Tibial nerve (tissue), 4 donors: Measurements from ENCODE around the gene JARID2. TPM values are rescaled to one million over a fixed set of nuclear protein-coding genes. Genes with fewer than 3 reads are reported as not detected.

Experiments
- DNase-seq, 2 donors: peaks; one replicate each; pipeline ENCODE4 v3.0.0-alpha.2; 2019; ENCODE audit warnings: low spot score in 2 of 2
- H3K27ac ChIP-seq, 4 donors: fragments of 200-600 bp; sonication (generic) in 3 of 4; one replicate each; pipeline ENCODE4 v1.5.1; 2017 to 2019; ENCODE audit warnings: mild to moderate bottlenecking in 1 of 4
- H3K27me3 ChIP-seq, 2 donors: fragments of 200-600 bp; sonication (generic) in 1 of 2; one replicate each; pipeline versions ENCODE4 v1.5.1 to v1.6.0; 2017 to 2019
- H3K36me3 ChIP-seq, 3 donors: fragments of 200-600 bp; sonication (generic); one replicate each; pipeline ENCODE4 v1.5.1; 2018 to 2019
- H3K4me1 ChIP-seq, 4 donors: fragments of 200-600 bp; sonication (generic) in 3 of 4; one replicate each; pipeline ENCODE4 v1.5.1; 2017 to 2019
- H3K4me3 ChIP-seq, 4 donors: fragments of 200-600 bp; sonication (generic) in 3 of 4; one replicate each; pipeline ENCODE4 v1.5.1; 2017 to 2019; ENCODE audit warnings: mild to moderate bottlenecking in 1 of 4, moderate library complexity in 1 of 4
- H3K9me3 ChIP-seq, 4 donors: fragments of 200-600 bp; sonication (generic) in 3 of 4; one replicate each; pipeline ENCODE4 v1.5.1; 2017 to 2019
- CTCF ChIP-seq, 5 experiments: fragments of 200-600 bp in 3 of 5; fragments of 450-650 bp in 2 of 5; sonication (generic) in 3 of 5; IDR thresholded peaks; one replicate each; pipeline ENCODE4 v1.5.1; 2016 to 2019; ENCODE audit warnings: antibody characterized with exemption in 5 of 5, mild to moderate bottlenecking in 3 of 5, moderate library complexity in 2 of 5
- EP300 ChIP-seq, 2 donors: sonication (generic); formaldehyde crosslinking; IDR thresholded peaks; one replicate each; pipeline ENCODE4 v1.6.1; 2017; ENCODE audit warnings: antibody characterized with exemption in 2 of 2, mild to moderate bottlenecking in 1 of 2
- POLR2A ChIP-seq, 2 donors: fragments of 450-650 bp; IDR thresholded peaks; one replicate each; pipeline ENCODE4 v1.6.1; 2017; ENCODE audit warnings: antibody characterized with exemption in 2 of 2, mild to moderate bottlenecking in 2 of 2, moderate library complexity in 2 of 2
- WGBS, 2 donors: methylation state at CpG; one replicate each; pipeline ENCODE4 v1.1.5; 2018; 5-methylcytosine and 5-hydroxymethylcytosine counted together
- total RNA-seq, 4 donors: library from RNA; depleted of rRNA; stranded (reverse); fragments of >200 nt; gene quantifications; one replicate each; pipeline ENCODE4 v1.1.0, GENCODE V29; 2016

Gene JARID2
- total RNA-seq, 4 donors from 2014 or later = 9.0 to 26.1 (median 9.8) TPM

- no peaks in the 10 kb centered on the region for H3K36me3 ChIP-seq
- WGBS, 2 donors = 76 to 80% methylated on average over 12 of the region's 12 CpGs
- DNase-seq = no peak
- TF ChIP-seq CTCF (IDR thresholded peaks at IDR 0.05) = no peak
- TF ChIP-seq EP300 (IDR thresholded peaks at IDR 0.05) = peak in 1 of 2 donors; percentile 5
- TF ChIP-seq POLR2A (IDR thresholded peaks at IDR 0.05) = no peak
- H3K4me1 ChIP-seq = peaks cover 0 to 62% (median 32%) of the 10 kb centered on the region in 4 donors
- H3K27me3 ChIP-seq = no peaks in the 10 kb centered on the region
- no peak overlapping the region for H3K4me3 ChIP-seq
- H3K27ac ChIP-seq = peak overlapping the region in 1 of 4 donors; percentile 27
- H3K9me3 ChIP-seq = peaks cover 0 to 2% (median 0%) of the 10 kb centered on the region in 4 donors
These were observed 183.6 kb downstream of the JARID2 start for GRCh38 chr6:15429141-15430110.

GRCh38 chr6:15430186-15430585, 184.3 kb downstream of the JARID2 start:
- Histone ChIP-seq H3K36me3 (no peaks in the 10 kb centered on the region), H3K4me3 (no peak overlapping the region), H3K27ac (peak overlapping the region in 2 of 4 donors; percentile 42 to 46), H3K27me3 (no peaks in the 10 kb centered on the region), H3K9me3 (peaks cover 0 to 10% (median 3%) of the 10 kb centered on the region in 4 donors), H3K4me1 (peaks cover 0 to 62% (median 32%) of the 10 kb centered on the region in 4 donors)
- no peak for TF ChIP-seq POLR2A (IDR thresholded peaks at IDR 0.05)
- no peak for TF ChIP-seq EP300 (IDR thresholded peaks at IDR 0.05)
- no peak for TF ChIP-seq CTCF (IDR thresholded peaks at IDR 0.05)
- DNase-seq = no peak
- 53 to 58% methylated on average over 2 of the region's 2 CpGs for WGBS, 2 donors

GRCh38 chr6:15430931-15431405, 185.1 kb downstream of the JARID2 start:
- 50 to 62% methylated on average over 6 of the region's 6 CpGs for WGBS, 2 donors

GRCh38 chr6:15431762-15432483, 186.1 kb downstream of the JARID2 start:
- no peak for TF ChIP-seq CTCF (IDR thresholded peaks at IDR 0.05)
- TF ChIP-seq POLR2A (IDR thresholded peaks at IDR 0.05) = no peak
- TF ChIP-seq EP300 (IDR thresholded peaks at IDR 0.05) = no peak
- Histone ChIP-seq H3K36me3 (no peaks in the 10 kb centered on the region), H3K27ac (peak overlapping the region in 2 of 4 donors; percentile 42 to 46), H3K9me3 (peaks cover 0 to 10% (median 3%) of the 10 kb centered on the region in 4 donors), H3K4me3 (no peak overlapping the region), H3K27me3 (no peaks in the 10 kb centered on the region), H3K4me1 (peaks cover 0 to 56% (median 30%) of the 10 kb centered on the region in 4 donors)
- WGBS, 2 donors = 67 to 82% methylated on average over 9 of the region's 9 CpGs
- no peak for DNase-seq

More at GRCh38 chr6:15430931-15431405, 185.1 kb downstream of the JARID2 start:
- TF ChIP-seq CTCF (IDR thresholded peaks at IDR 0.05) (no peak), POLR2A (IDR thresholded peaks at IDR 0.05) (no peak), EP300 (IDR thresholded peaks at IDR 0.05) (no peak)
- Histone ChIP-seq H3K36me3 (no peaks in the 10 kb centered on the region), H3K4me1 (peaks cover 0 to 62% (median 31%) of the 10 kb centered on the region in 4 donors), H3K27me3 (no peaks in the 10 kb centered on the region), H3K4me3 (no peak overlapping the region), H3K9me3 (peaks cover 0 to 10% (median 3%) of the 10 kb centered on the region in 4 donors), H3K27ac (peak overlapping the region in 2 of 4 donors; percentile 42 to 46)
- no peak for DNase-seq
